Measurements from ENCODE around the gene AP4M1.

- TF ChIP-seq POLR2A (IDR thresholded peaks at IDR 0.05): no peak
- no peak for TF ChIP-seq CTCF (IDR thresholded peaks at IDR 0.05)
These were observed 44.4 kb upstream of the AP4M1 start for GRCh38 chr7:100057006-100057405.

All from thyroid gland (tissue), 4 donors.